GM06990 (cell line): ENCODE data around the gene PM20D1.

Experiments
- DNase-seq: peaks from one replicate; pipeline ENCODE4 v3.0.0-alpha.2; 2011; ENCODE audit not compliant: insufficient read length; ENCODE audit errors: extremely low read depth
- H3K27me3 ChIP-seq: replicated peaks from 2 replicates; pipeline ENCODE4 v1.6.0; 2011; ENCODE audit warnings: low read length; ENCODE audit not compliant: control insufficient read depth, insufficient read depth
- H3K36me3 ChIP-seq: 2 replicates; pipeline ENCODE4 v1.5.1; 2011; ENCODE audit warnings: low read length; ENCODE audit not compliant: control insufficient read depth, insufficient read depth
- H3K4me3 ChIP-seq: replicated peaks from 2 replicates; pipeline ENCODE4 v1.5.1; 2011; ENCODE audit warnings: low read depth, mild to moderate bottlenecking, control low read depth, low read length
- CTCF ChIP-seq: IDR thresholded peaks from 2 replicates; pipeline ENCODE4 v1.5.1; 2011; ENCODE audit warnings: low read length, control low read depth, mild to moderate bottlenecking, inconsistent platforms; ENCODE audit not compliant: insufficient read depth, poor library complexity, severe bottlenecking

PM20D1 gene

GRCh38 chr1:205798577-205798976 is 51.4 kb downstream of the PM20D1 start:
- no peak for DNase-seq
- H3K4me3 ChIP-seq, result no peak overlapping the region

GRCh38 chr1:205797168-205797567 is 52.8 kb downstream of the PM20D1 start:
- no peak for DNase-seq
- Histone ChIP-seq H3K36me3 (no peaks in the 10 kb centered on the region; the same call in 1 of the 2 replicates), H3K27me3 (no peaks in the 10 kb centered on the region), H3K4me3 (no peak overlapping the region)
- no peak for TF ChIP-seq CTCF

More at GRCh38 chr1:205798577-205798976, 51.4 kb downstream of the PM20D1 start:
- Histone ChIP-seq H3K36me3 (no peaks in the 10 kb centered on the region; the same call in 1 of the 2 replicates), H3K27me3 (no peaks in the 10 kb centered on the region)
- no peak for TF ChIP-seq CTCF

GRCh38 chr1:205794011-205794730 is 55.8 kb downstream of the PM20D1 start:
- DNase-seq, result no peak
- Histone ChIP-seq H3K27me3 (no peaks in the 10 kb centered on the region), H3K36me3 (no peaks in the 10 kb centered on the region), H3K4me3 (no peak overlapping the region)
- no peak for TF ChIP-seq CTCF

GRCh38 chr1:205792961-205793673 is 56.8 kb downstream of the PM20D1 start:
- no peaks in the 10 kb centered on the region for H3K36me3 ChIP-seq
- H3K4me3 ChIP-seq, result no peak overlapping the region
- DNase-seq, result no peak
- H3K27me3 ChIP-seq, result no peaks in the 10 kb centered on the region
- no peak for TF ChIP-seq CTCF

GRCh38 chr1:205792481-205792881 is 57.5 kb downstream of the PM20D1 start:
- no peak overlapping the region for H3K4me3 ChIP-seq
- DNase-seq, result peak; percentile 41
- no peaks in the 10 kb centered on the region for H3K27me3 ChIP-seq
- no peak for TF ChIP-seq CTCF
- H3K36me3 ChIP-seq, result no peaks in the 10 kb centered on the region
